GM21717 (cell line): ENCODE results near the gene KCNQ1.

Experiments used
- ATAC-seq: cut with Tn5 transposase; IDR thresholded peaks from one replicate; pipeline ENCODE4 v1.9.1; 2021; ENCODE audit warnings: mild to moderate bottlenecking, moderate library complexity; ENCODE audit not compliant: unreplicated experiment

Gene KCNQ1

DNA sequence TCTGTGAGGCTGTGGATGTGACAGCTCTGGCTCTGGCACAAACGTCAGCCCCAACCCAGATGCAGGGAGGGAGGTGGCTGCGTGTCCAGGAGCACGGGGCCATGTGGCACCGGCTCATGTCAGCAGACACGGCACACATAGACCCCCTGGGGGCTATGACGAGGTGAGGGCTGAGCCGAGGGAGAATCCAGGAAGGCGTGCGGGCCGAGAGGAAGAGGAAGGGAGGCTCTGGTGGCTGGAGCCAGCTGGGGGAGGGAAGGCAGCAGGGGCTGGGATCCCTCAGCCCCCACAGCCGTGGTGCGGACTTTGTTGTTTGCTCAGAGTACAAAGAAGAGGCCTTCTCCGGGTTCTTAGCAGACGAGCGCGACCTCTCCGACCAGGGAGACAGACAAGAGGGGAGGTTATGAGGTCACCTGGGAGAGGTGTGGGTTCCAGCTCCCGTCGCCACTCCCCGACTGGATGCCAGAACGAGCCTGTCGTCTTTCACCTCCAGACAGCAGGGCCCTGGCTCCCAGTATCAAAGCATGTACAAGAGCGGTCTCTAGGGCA is 394.7 kb downstream of the KCNQ1 start:
- ATAC-seq, result no peak

DNA sequence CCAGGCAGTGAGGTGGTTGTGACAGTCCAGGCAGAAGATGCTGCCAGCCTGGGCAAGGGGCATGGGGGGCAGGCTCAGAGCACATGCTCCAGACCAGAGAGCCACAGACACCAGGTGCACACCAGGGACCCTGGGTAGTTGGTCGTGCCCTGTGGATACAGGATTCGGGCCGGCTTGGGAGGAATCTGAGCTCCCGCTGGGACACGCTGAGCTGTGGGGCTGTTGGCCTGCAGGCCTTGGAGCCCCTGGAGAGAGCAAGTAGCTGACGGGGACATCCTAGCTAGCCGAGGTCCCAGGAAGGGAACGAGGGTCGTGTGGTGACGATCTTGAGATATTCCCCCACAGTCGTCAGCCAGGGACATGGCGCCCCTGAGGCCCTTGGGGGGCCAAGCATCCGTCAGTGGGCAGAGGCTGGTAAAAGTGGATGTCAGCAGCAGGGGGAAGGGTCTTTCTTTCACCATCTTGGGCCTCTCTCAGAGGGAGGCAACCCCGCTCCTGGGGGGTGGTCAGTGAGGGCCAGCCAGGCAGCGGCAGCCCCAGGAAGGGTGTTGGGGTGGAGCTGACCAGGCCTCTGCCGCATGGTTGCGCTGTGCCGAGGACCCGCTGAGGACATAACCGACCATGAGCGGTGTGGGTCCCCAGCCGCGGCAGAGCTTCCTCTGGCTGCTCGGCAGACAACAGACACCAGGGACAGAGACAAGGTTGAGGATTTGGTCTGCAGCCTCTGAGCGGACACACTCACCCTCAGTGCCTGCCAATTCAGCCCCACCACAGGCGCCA is 396.8 kb downstream of the KCNQ1 start:
- ATAC-seq, result no peak

DNA sequence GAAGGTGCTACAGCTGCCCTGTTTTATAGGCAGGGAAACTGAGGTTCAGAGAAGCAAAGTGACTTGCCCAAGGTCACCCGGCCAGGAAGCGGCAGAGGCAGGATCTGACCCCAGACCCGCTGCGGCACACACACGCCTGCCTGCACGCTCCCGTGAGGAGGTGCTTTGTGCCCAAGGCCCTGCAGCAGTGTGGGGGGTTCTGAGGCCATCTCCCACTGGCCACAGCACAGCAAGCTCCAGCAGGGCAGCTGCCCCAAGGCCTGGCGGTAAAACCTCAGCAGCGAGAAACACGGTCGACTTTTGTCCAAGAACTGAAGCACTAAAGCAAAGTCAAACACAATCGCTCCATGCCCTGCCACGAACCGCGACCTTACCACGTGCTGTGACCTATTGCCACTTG is 398.1 kb downstream of the KCNQ1 start:
- ATAC-seq, result no peak

DNA sequence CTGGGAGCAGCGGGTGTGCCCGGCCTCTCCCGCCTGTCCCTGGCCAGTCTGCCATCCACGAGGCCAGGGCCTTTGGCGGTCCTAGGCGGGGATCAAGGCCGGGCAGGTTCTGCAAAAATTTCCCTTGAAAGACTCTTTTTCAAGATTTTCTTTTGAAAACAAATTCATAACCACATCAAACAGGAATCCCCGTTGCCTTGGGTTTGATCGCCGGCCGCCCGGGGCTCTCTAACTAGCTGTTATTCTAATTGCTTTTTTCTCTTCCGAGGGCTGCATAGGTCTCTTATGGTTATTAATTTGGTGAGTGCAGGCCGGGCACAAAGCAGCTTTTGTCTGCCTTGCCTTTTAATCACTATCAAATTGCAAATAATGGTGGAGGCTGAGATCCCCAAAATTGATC is 398.7 kb downstream of the KCNQ1 start:
- no peak for ATAC-seq

- no peak for ATAC-seq
Measured at GRCh38 chr11:2844116-2844842, 399.5 kb downstream of the KCNQ1 start.

DNA sequence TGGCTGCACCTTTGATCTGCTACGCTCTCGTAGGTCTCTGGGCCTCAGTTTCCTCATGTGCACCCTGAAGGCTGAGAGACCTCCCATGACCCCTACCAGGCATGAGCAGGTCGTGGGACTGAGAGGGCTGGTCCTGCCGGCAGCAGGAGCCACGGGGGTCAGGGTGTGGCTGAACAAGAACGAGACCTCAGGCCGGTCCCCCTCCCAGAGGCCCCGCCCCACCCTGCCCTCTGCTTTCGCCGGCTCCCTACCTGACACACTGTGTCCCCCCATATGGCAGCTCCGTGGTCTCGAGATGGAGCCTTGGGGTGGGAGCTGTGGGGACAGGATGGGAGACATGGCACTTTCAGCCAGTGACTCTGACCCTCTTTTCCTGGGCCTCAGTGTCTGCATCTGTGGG is 400.2 kb downstream of the KCNQ1 start:
- no peak for ATAC-seq

DNA sequence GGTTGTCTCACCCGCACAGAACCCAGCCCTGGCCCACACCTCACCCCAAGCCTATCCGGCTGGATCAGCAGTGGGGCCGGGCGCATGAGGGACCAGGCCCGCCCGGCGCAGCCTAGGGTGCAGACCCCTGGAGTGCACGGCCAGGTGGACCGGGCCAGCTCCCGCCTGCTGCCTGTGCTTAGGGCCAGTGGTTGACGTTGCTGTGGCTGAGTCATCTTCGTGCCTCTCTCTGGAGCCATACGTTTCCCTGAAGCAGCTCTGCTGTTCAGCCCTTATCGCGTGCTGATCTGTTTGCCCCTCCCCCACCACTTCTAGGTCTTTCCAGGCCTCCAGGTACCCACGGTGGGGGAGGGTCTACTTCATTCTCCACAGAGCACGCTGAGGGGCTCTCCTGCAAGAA is 401.2 kb downstream of the KCNQ1 start:
- ATAC-seq, result no peak

DNA sequence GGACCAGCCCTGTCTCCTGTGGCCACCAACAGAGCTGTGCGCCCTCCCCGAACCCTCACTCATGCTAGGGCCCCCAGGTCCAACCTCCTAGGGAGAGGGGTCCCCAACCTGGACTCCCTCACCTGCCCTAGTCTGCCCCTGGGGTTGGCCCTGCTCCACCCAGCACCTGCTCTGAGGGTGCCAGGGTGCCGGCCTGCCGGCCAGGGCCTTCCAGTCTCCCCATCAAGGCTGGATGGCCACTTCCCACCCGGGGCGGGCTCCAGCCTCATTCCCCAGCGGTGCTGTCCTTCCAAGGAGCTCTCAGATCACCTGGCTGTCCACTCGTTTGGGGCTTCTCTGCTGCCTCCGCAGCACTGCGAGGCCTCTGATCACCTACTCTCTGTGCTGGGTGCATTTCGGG is 401.7 kb downstream of the KCNQ1 start:
- ATAC-seq, result no peak

- no peak for ATAC-seq
Measured at GRCh38 chr11:2847561-2847960, 402.8 kb downstream of the KCNQ1 start.

DNA sequence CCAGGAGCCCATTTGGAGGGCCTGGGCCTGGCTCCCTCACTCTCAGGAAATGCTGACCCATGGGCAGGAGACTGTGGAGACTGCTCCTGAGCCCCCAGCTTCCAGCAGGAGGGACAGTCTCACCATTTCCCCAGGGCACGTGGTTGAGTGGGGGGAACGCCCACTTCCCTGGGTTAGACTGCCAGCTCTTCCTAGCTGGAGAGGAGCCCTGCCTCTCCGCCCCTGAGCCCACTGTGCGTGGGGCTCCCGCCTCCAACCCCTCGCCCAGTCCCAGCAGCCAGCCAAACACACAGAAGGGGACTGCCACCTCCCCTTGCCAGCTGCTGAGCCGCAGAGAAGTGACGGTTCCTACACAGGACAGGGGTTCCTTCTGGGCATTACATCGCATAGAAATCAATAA is 403.7 kb downstream of the KCNQ1 start:
- ATAC-seq, result no peak

GRCh38 chr11:2849994-2850770 is 405.4 kb downstream of the KCNQ1 start:
- ATAC-seq, result no peak

- no peak for ATAC-seq
Measured at GRCh38 chr11:2853401-2853800, 408.6 kb downstream of the KCNQ1 start.

GRCh38 chr11:2853997-2854560 is 409.3 kb downstream of the KCNQ1 start:
- ATAC-seq, result no peak

GRCh38 chr11:2855162-2855561 is 410.4 kb downstream of the KCNQ1 start:
- no peak for ATAC-seq

DNA sequence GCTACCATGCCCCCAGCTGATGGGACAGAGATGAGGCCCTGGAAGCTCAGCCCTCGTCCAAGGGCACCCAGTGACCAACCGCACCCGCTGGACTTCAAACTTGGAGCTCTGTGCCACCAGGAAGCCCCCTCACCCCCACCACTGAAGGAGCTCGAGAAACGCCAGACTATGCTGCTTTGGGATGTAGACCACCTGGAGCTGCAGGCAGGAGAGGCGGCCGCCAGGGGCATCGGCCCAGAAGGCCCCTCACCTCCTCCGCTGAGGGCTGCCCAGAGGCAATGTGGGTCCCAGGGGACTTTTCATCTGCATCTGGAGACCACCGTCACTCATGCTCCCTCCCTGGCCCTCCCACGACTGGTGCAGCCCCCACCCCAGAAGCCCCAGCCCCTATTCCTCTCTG is 412.5 kb downstream of the KCNQ1 start:
- no peak for ATAC-seq

GRCh38 chr11:2857918-2858317 is 413.1 kb downstream of the KCNQ1 start:
- ATAC-seq, result no peak

DNA sequence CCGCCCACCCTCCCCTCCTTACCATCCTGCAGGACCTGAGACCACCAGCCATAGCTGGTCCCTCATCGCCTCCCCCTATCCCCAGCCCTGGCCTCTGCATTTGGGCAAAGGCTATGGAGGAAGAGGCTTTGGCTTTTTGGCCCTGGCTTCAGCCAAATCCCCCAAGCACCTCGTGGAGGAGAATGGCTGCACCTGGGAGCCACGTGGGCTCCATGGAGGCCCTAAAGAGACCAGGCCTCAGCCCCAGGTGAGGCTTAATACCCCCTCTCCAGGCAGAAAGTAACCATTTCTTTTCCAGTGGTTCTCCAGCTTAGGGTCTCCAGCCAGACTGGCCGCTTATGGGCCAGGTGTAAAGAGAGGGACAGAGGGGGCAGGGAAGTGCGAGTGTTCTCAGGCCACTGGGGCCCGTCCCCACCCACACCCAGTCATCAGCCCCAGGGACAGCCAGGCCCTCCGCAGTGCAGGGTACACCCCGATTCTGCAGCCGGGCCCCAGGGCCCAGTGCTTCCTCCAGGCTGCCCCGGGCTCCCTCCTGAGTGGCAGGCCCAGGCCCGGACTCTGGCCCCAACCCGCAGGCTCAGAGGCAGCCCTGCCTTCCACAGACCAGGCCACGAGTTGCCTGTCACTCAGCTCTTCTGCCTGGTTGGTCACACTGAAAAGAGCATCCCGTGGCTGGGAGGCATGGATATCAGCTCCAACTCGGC is 414.3 kb downstream of the KCNQ1 start:
- ATAC-seq, result no peak

- ATAC-seq, result no peak
Measured at GRCh38 chr11:2859699-2860037, 414.9 kb downstream of the KCNQ1 start.

- ATAC-seq, result no peak
Measured at GRCh38 chr11:2860636-2861035, 415.8 kb downstream of the KCNQ1 start.

GRCh38 chr11:2862395-2863275 is 417.8 kb downstream of the KCNQ1 start:
- ATAC-seq, result no peak
